Measurements from ENCODE around the gene FBLL1. TPM values are rescaled to one million over a fixed set of nuclear protein-coding genes. Genes with fewer than 3 reads are reported as not detected.

The FBLL1 gene
- total and polyA plus RNA-seq, 2 donors (not counting 3 experiments of a cell fraction or from before 2014, with no cell fraction given), result 0.44 to 2.5 TPM

GRCh38 chr5:168579488-168580226, 50.6 kb downstream of the FBLL1 start:
- dilution Hi-C loops (cut with MboI; ENCODE audit: extremely low pct_ligation_motif_present, low sequenced_read_pairs), result no loop called here
- ChIA-PET POLR2A (interaction anchor here (1.0 to 1.3 kb wide), 2 partner anchors 72 to 93 kb away, joined by 3 to 4 read pairs; no protein-coding TSS in a partner anchor), CTCF (interaction anchor here (0.9 kb wide), 1 partner anchor 12 kb away, joined by 3 read pairs; no protein-coding TSS in a partner anchor)
- TF ChIP-seq CTCF (IDR thresholded peaks at IDR 0.05; ENCODE audit: extremely low read depth in 1 of 2, insufficient read depth in 1 of 2, low read depth in 1 of 2, low read length in 2 of 2) (no peak), POLR2A (IDR thresholded peaks at IDR 0.05; ENCODE audit: low read depth, low read length) (peak; percentile 92), GATA2 (IDR thresholded peaks at IDR 0.05; ENCODE audit: insufficient read depth, insufficient read length, low read depth, low read length) (no peak), EZH2 (IDR thresholded peaks at IDR 0.05; ENCODE audit: borderline replicate concordance, low read depth, low read length, severe bottlenecking) (no peak), MYC (IDR thresholded peaks at IDR 0.05; ENCODE audit: low read depth, low read length) (no peak), POLR2AphosphoS5 (IDR thresholded peaks at IDR 0.05; ENCODE audit: insufficient read depth, low read depth, low read length) (peak; percentile 62), FOS (IDR thresholded peaks at IDR 0.05; ENCODE audit: borderline replicate concordance, insufficient read depth, low read length) (no peak)
- TF ChIP-seq, protein P1, sequence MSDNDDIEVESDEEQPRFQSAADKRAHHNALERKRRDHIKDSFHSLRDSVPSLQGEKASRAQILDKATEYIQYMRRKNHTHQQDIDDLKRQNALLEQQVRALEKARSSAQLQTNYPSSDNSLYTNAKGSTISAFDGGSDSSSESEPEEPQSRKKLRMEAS (IDR thresholded peaks at IDR 0.05; ENCODE audit: insufficient read depth, insufficient read length), result peak; percentile 81
- DNase-seq (ENCODE audit: low read depth, low spot score), result peak; percentile 99
- H3K27me3 ChIP-seq (ENCODE audit: control insufficient read depth in 2 of 2, insufficient read depth in 2 of 2, low read length in 2 of 2), result no peaks in the 10 kb centered on the region
- TSS peak; percentile 94 for BruUV-seq (replicated peaks)
- H3K9me3 ChIP-seq (replicated peaks; ENCODE audit: control insufficient read depth, insufficient read depth, low read length), result no peaks in the 10 kb centered on the region
- H3K27ac ChIP-seq (ENCODE audit: insufficient read depth, low read depth, low read length), result peak overlapping the region; percentile 92
- peaks cover 24% of the 10 kb centered on the region for H3K4me1 ChIP-seq (ENCODE audit: control insufficient read depth, extremely low read depth, insufficient read depth, low read length)
- H3K4me3 ChIP-seq (replicated peaks in 1 of 3; ENCODE audit: insufficient read depth in 1 of 3, low read depth in 1 of 3, low read length in 3 of 3), result peak overlapping the region in 2 of 3 experiments; percentile 80 to 100
- intact Hi-C loops (cut with micrococcal nuclease), result loop anchor here (1.0 to 5.0 kb wide), 5 partner anchors 93 to 1393 kb away; partner anchors contain the start of gene RARS1
- H3K4me2 ChIP-seq (ENCODE audit: insufficient read depth, low read length), result peak overlapping the region; percentile 87
- FAIRE-seq, result peak; percentile 100
- peaks cover 45% of the 10 kb centered on the region for H3K79me2 ChIP-seq (ENCODE audit: control insufficient read depth, insufficient read depth, low read length)
- H3K36me3 ChIP-seq (ENCODE audit: control insufficient read depth in 2 of 2, extremely low read depth in 1 of 2, insufficient read depth in 2 of 2, low read length in 2 of 2), result no peaks in the 10 kb centered on the region
- H4K20me1 ChIP-seq (replicated peaks; ENCODE audit: control insufficient read depth, extremely low read depth, insufficient read depth, low read length), result peaks cover 6% of the 10 kb centered on the region
- peak overlapping the region; percentile 94 for H2AFZ ChIP-seq (ENCODE audit: low read depth, low read length)
- no peaks in the 10 kb centered on the region for H3K9me1 ChIP-seq (replicated peaks; ENCODE audit: control insufficient read depth, extremely low read depth, insufficient read depth, low read length)
- peak overlapping the region; percentile 97 for H3K9ac ChIP-seq (replicated peaks; ENCODE audit: extremely low read depth, insufficient read depth, low read length)
